Activated CD4-positive, alpha-beta memory T cell treated with anti-CD3 and anti-CD28 coated beads for 36 hours (primary cell): ENCODE data around the gene AP2A2. TPM values are rescaled to one million over a fixed set of nuclear protein-coding genes. Genes with fewer than 3 reads are reported as not detected.

ENCODE experiments used
- CTCF ChIA-PET: fragments of 350-600 bp; sonication (Branson Sonifier 250); formaldehyde crosslinking; loops from one replicate; lab custom pipeline; 2021; ENCODE audit warnings: antibody characterized with exemption, inconsistent platforms; lab: Charles Lee
- POLR2A ChIA-PET: fragments of 350-600 bp; sonication (Branson Sonifier 250); formaldehyde crosslinking; loops from one replicate; lab custom pipeline; 2021; ENCODE audit warnings: antibody characterized with exemption; lab: Charles Lee
- DNase-seq: peaks from one replicate; pipeline ENCODE4 v3.0.0-alpha.2; 2020
- H3K27ac Mint-ChIP-seq: one replicate; pipeline ENCODE4 v1.8.0; 2021; ENCODE audit warnings: mixed read lengths
- H3K27me3 Mint-ChIP-seq: one replicate; pipeline ENCODE4 v1.8.0; 2021; ENCODE audit warnings: mixed read lengths
- H3K36me3 Mint-ChIP-seq: one replicate; pipeline ENCODE4 v1.8.0; 2021; ENCODE audit warnings: mixed read lengths
- H3K4me1 Mint-ChIP-seq: one replicate; pipeline ENCODE4 v1.8.0; 2021; ENCODE audit warnings: low read depth, mixed read lengths
- H3K4me3 Mint-ChIP-seq: one replicate; pipeline ENCODE4 v1.8.0; 2021; ENCODE audit warnings: mild to moderate bottlenecking, mixed read lengths
- H3K9me3 Mint-ChIP-seq: one replicate; pipeline ENCODE4 v1.8.0; 2021; ENCODE audit warnings: mixed read lengths
- intact Hi-C: fragments of 100-400 bp; cut with micrococcal nuclease; formaldehyde crosslinking; loops from one replicate; pipeline ENCODE4 v1.15.1; 2023
- total RNA-seq, 2 experiments: library from RNA; stranded (reverse); gene quantifications; one replicate each; pipeline ENCODE4 v1.2.3, GENCODE V29; 2021

The AP2A2 gene
- total RNA-seq, 2 experiments from 2014 or later = 42.8 to 44.1 TPM

GRCh38 chr11:1036303-1036923, 110.7 kb downstream of the AP2A2 start, which contains the start of gene MUC6:
TSS of gene MUC6 (minus strand) at chr11:1036718. CDS start at chr11:1036655, 63 bp downstream.
- intact Hi-C loops = no loop called here
- Mint-ChIP-seq H3K36me3 (no peaks in the 10 kb centered on the region), H3K4me1 (no peaks in the 10 kb centered on the region), H3K27me3 (no peaks in the 10 kb centered on the region), H3K27ac (no peak within 1 kb of the TSS), H3K9me3 (peaks cover 6% of the 10 kb centered on the region), H3K4me3 (no peak within 1 kb of the TSS)
- CTCF ChIA-PET = no interaction called here
- no peak for DNase-seq
- POLR2A ChIA-PET = no interaction called here

GRCh38 chr11:1036931-1037330, 111.3 kb downstream of the AP2A2 start:
- CTCF ChIA-PET = no interaction called here
- no peaks in the 10 kb centered on the region for H3K4me1 Mint-ChIP-seq
- no peak overlapping the region for H3K4me3 Mint-ChIP-seq
- peaks cover 6% of the 10 kb centered on the region for H3K9me3 Mint-ChIP-seq
- no peaks in the 10 kb centered on the region for H3K27me3 Mint-ChIP-seq
- H3K27ac Mint-ChIP-seq = no peak overlapping the region
- intact Hi-C loops = no loop called here
- POLR2A ChIA-PET = no interaction called here
- H3K36me3 Mint-ChIP-seq = no peaks in the 10 kb centered on the region
- DNase-seq = no peak

GRCh38 chr11:1037506-1038055, 111.9 kb downstream of the AP2A2 start:
- Mint-ChIP-seq H3K27ac (no peak overlapping the region), H3K4me3 (no peak overlapping the region), H3K27me3 (no peaks in the 10 kb centered on the region), H3K9me3 (peaks cover under 1% of the 10 kb centered on the region), H3K4me1 (no peaks in the 10 kb centered on the region), H3K36me3 (no peaks in the 10 kb centered on the region)
- DNase-seq = no peak
- intact Hi-C loops = no loop called here
- ChIA-PET CTCF (no interaction called here), POLR2A (no interaction called here)

- H3K36me3 Mint-ChIP-seq = no peaks in the 10 kb centered on the region
- CTCF ChIA-PET = no interaction called here
- H3K27me3 Mint-ChIP-seq = no peaks in the 10 kb centered on the region
- no peak for DNase-seq
- POLR2A ChIA-PET = no interaction called here
- no peaks in the 10 kb centered on the region for H3K9me3 Mint-ChIP-seq
- H3K4me1 Mint-ChIP-seq = no peaks in the 10 kb centered on the region
- H3K4me3 Mint-ChIP-seq = no peak overlapping the region
- intact Hi-C loops = no loop called here
- no peak overlapping the region for H3K27ac Mint-ChIP-seq
Observed at GRCh38 chr11:1038361-1038760, 112.7 kb downstream of the AP2A2 start.

GRCh38 chr11:1038921-1039320, 113.3 kb downstream of the AP2A2 start:
- CTCF ChIA-PET = no interaction called here
- Mint-ChIP-seq H3K4me3 (no peak overlapping the region), H3K27me3 (no peaks in the 10 kb centered on the region), H3K9me3 (no peaks in the 10 kb centered on the region), H3K27ac (no peak overlapping the region), H3K36me3 (no peaks in the 10 kb centered on the region), H3K4me1 (no peaks in the 10 kb centered on the region)
- intact Hi-C loops = no loop called here
- POLR2A ChIA-PET = no interaction called here
- DNase-seq = no peak

GRCh38 chr11:1039481-1040427, 114.1 kb downstream of the AP2A2 start:
- intact Hi-C loops = no loop called here
- Mint-ChIP-seq H3K27ac (no peak overlapping the region), H3K4me1 (no peaks in the 10 kb centered on the region), H3K4me3 (no peak overlapping the region), H3K27me3 (no peaks in the 10 kb centered on the region), H3K9me3 (no peaks in the 10 kb centered on the region), H3K36me3 (no peaks in the 10 kb centered on the region)
- CTCF ChIA-PET = no interaction called here
- no peak for DNase-seq
- POLR2A ChIA-PET = no interaction called here

GRCh38 chr11:1040428-1041148, 114.9 kb downstream of the AP2A2 start:
- Mint-ChIP-seq H3K36me3 (no peaks in the 10 kb centered on the region), H3K27me3 (no peaks in the 10 kb centered on the region), H3K27ac (no peak overlapping the region), H3K9me3 (no peaks in the 10 kb centered on the region), H3K4me1 (no peaks in the 10 kb centered on the region), H3K4me3 (no peak overlapping the region)
- intact Hi-C loops = no loop called here
- POLR2A ChIA-PET = no interaction called here
- DNase-seq = no peak
- CTCF ChIA-PET = interaction anchor here (0.5 to 1.0 kb wide), 2 partner anchors 116 to 344 kb away, joined by 3 read pairs; no protein-coding TSS in a partner anchor

GRCh38 chr11:1041149-1041467, 115.4 kb downstream of the AP2A2 start:
- H3K27ac Mint-ChIP-seq = no peak overlapping the region
- no peaks in the 10 kb centered on the region for H3K4me1 Mint-ChIP-seq
- H3K27me3 Mint-ChIP-seq = no peaks in the 10 kb centered on the region
- no peak for DNase-seq
- intact Hi-C loops = no loop called here
- no peak overlapping the region for H3K4me3 Mint-ChIP-seq
- no peaks in the 10 kb centered on the region for H3K36me3 Mint-ChIP-seq
- H3K9me3 Mint-ChIP-seq = no peaks in the 10 kb centered on the region
- ChIA-PET CTCF (interaction anchor here (0.5 to 1.0 kb wide), 2 partner anchors 117 to 344 kb away, joined by 3 read pairs; no protein-coding TSS in a partner anchor), POLR2A (no interaction called here)

GRCh38 chr11:1041471-1041870, 115.8 kb downstream of the AP2A2 start:
- no peaks in the 10 kb centered on the region for H3K4me1 Mint-ChIP-seq
- ChIA-PET POLR2A (no interaction called here), CTCF (interaction anchor here (1.0 kb wide), 1 partner anchor 117 kb away, joined by 3 read pairs; no protein-coding TSS in a partner anchor)
- no peaks in the 10 kb centered on the region for H3K9me3 Mint-ChIP-seq
- no peaks in the 10 kb centered on the region for H3K36me3 Mint-ChIP-seq
- no peak overlapping the region for H3K27ac Mint-ChIP-seq
- DNase-seq = no peak
- H3K4me3 Mint-ChIP-seq = no peak overlapping the region
- peaks cover 3% of the 10 kb centered on the region for H3K27me3 Mint-ChIP-seq
- intact Hi-C loops = no loop called here

- H3K27ac Mint-ChIP-seq = no peak overlapping the region
- intact Hi-C loops = no loop called here
- no peak for DNase-seq
- no peaks in the 10 kb centered on the region for H3K4me1 Mint-ChIP-seq
- no peaks in the 10 kb centered on the region for H3K36me3 Mint-ChIP-seq
- H3K27me3 Mint-ChIP-seq = peaks cover 5% of the 10 kb centered on the region
- H3K4me3 Mint-ChIP-seq = no peak overlapping the region
- POLR2A ChIA-PET = no interaction called here
- CTCF ChIA-PET = interaction anchor here (1.0 kb wide), 1 partner anchor 118 kb away, joined by 3 read pairs; no protein-coding TSS in a partner anchor
- no peaks in the 10 kb centered on the region for H3K9me3 Mint-ChIP-seq
Observed at GRCh38 chr11:1041936-1042608, 116.4 kb downstream of the AP2A2 start.

GRCh38 chr11:1042626-1043562, 117.2 kb downstream of the AP2A2 start:
- CTCF ChIA-PET = no interaction called here
- Mint-ChIP-seq H3K27ac (no peak overlapping the region), H3K27me3 (peaks cover 12% of the 10 kb centered on the region), H3K36me3 (no peaks in the 10 kb centered on the region), H3K4me1 (no peaks in the 10 kb centered on the region), H3K9me3 (no peaks in the 10 kb centered on the region), H3K4me3 (no peak overlapping the region)
- intact Hi-C loops = no loop called here
- DNase-seq = no peak
- POLR2A ChIA-PET = no interaction called here
